Measurements from ENCODE around the gene GDF9.

The GDF9 gene

DNA sequence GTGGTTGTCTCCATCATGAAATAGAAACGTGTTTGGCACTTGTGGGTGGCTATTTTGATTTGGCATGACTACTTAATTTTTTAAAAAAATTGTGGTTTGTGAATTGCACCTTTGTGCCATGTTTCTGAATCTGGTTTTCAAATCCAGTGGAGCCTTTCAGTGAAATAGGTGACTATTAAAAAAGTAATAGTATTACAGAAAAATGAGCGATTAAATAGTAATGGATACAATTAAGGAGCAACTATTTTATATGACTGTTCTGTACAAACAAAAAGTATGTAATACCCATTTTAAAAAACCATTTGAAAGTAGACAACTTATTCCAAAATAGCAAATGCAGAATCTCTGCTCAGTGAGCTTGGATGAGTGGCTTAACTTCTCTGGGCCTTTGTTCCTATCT, 50.2 kb downstream of the GDF9 start:
- no peaks in the 10 kb centered on the region for H3K36me3 Mint-ChIP-seq (ENCODE audit: insufficient read depth)
- H3K4me3 Mint-ChIP-seq = no peak overlapping the region
- peaks cover 8 to 12% of the 10 kb centered on the region in 2 donors for H3K4me1 Mint-ChIP-seq (ENCODE audit: low read depth in 2 of 2)
- H3K27me3 Mint-ChIP-seq = peaks cover 24 to 41% of the 10 kb centered on the region in 2 donors
- H3K27ac Mint-ChIP-seq = no peak overlapping the region
- DNase-seq (no peak), ATAC-seq (replicated peaks) (no peak)
- H3K9me3 Mint-ChIP-seq = no peaks in the 10 kb centered on the region

DNA sequence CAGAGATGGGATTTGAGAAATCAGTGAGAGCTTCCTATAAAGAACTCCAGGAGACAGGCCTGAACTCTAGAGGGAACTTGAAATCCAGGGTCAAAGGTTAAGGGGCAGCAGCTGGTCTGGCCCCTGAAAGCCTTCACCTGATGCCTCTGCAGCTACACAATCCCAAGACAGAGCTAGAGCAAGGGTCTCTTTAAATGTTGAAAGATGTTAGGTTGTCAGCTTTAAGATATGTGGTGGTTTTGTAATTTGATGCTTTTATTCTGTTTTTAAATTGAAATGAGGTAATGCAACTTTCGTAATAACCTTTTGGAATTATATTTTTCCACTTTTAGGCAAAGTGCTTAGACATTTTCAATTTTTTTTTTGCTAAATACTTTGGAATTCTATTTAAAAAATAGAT, 50.8 kb downstream of the GDF9 start:
- Mint-ChIP-seq H3K27ac (no peak overlapping the region), H3K4me1 (ENCODE audit: low read depth in 2 of 2) (peaks cover 8 to 12% of the 10 kb centered on the region in 2 donors), H3K9me3 (no peaks in the 10 kb centered on the region), H3K36me3 (ENCODE audit: insufficient read depth) (no peaks in the 10 kb centered on the region), H3K4me3 (peak overlapping the region; percentile 40 to 66), H3K27me3 (peaks cover 30 to 45% of the 10 kb centered on the region in 2 donors)
- no peak for ATAC-seq (replicated peaks)
- no peak for DNase-seq

DNA sequence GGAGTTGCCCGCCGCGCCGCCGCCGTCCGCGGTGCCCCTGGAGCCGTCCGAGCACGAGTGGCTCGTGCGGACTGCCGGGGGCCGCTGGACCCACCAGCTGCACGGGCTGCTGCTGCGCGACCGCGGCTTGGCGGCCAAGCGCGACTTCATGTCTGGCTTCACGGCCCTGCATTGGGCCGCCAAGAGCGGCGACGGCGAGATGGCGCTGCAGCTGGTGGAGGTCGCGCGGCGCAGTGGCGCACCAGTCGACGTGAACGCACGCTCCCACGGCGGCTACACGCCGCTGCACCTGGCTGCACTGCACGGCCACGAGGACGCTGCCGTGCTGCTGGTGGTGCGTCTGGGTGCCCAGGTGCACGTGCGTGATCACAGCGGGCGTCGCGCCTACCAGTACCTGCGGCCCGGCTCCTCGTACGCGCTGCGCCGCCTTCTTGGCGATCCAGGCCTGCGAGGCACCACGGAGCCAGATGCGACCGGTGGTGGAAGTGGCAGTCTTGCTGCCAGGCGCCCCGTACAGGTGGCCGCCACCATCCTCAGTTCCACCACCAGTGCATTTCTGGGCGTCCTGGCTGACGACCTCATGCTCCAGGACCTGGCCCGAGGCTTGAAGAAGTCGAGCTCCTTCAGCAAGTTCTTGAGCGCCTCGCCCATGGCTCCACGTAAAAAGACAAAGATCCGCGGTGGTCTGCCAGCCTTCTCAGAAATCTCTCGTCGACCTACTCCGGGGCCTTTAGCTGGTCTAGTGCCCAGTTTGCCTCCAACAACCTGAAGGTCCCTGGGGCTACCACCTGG, 51.6 kb downstream of the GDF9 start:
- no peak for DNase-seq
- H3K9me3 Mint-ChIP-seq = no peaks in the 10 kb centered on the region
- H3K27me3 Mint-ChIP-seq = peaks cover 30 to 45% of the 10 kb centered on the region in 2 donors
- no peak for ATAC-seq (replicated peaks)
- peaks cover 4 to 8% of the 10 kb centered on the region in 2 donors for H3K4me1 Mint-ChIP-seq (ENCODE audit: low read depth in 2 of 2)
- no peak overlapping the region for H3K27ac Mint-ChIP-seq
- H3K4me3 Mint-ChIP-seq = peak overlapping the region; percentile 40 to 66
- H3K36me3 Mint-ChIP-seq (ENCODE audit: insufficient read depth) = no peaks in the 10 kb centered on the region

DNA sequence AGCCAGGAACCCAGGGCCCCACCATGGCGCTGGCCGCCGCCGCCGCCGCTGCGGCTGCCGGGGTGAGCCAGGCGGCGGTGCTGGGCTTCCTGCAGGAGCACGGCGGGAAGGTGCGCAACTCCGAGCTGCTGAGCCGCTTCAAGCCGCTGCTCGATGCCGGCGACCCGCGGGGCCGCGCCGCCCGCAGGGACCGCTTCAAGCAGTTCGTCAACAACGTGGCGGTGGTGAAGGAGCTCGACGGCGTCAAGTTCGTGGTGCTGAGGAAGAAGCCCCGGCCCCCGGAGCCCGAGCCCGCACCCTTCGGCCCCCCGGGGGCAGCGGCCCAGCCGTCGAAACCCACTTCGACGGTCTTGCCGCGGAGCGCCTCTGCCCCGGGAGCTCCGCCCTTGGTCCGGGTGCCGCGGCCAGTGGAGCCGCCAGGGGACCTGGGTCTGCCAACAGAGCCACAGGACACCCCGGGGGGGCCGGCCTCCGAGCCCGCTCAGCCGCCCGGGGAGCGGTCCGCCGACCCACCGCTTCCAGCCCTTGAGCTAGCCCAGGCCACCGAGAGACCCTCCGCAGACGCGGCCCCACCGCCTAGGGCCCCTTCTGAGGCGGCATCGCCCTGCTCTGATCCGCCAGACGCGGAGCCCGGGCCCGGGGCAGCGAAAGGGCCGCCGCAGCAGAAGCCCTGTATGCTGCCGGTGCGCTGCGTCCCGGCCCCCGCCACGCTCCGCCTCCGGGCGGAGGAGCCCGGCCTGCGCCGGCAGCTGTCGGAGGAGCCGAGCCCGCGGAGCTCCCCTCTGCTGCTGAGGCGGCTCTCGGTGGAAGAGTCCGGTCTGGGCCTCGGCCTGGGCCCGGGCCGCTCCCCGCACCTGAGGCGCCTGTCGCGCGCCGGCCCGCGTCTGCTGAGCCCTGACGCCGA, 52.4 kb downstream of the GDF9 start:
- Mint-ChIP-seq H3K27me3 (peaks cover 38 to 45% of the 10 kb centered on the region in 2 donors), H3K9me3 (no peaks in the 10 kb centered on the region), H3K36me3 (ENCODE audit: insufficient read depth) (no peaks in the 10 kb centered on the region), H3K4me1 (ENCODE audit: low read depth in 2 of 2) (peaks cover 4 to 8% of the 10 kb centered on the region in 2 donors), H3K27ac (no peak overlapping the region), H3K4me3 (peak overlapping the region in 1 of 2 donors; percentile 13)
- peak; percentile 21 to 23 (median 23) for DNase-seq
- ATAC-seq (replicated peaks) = peak; percentile 74

DNA sequence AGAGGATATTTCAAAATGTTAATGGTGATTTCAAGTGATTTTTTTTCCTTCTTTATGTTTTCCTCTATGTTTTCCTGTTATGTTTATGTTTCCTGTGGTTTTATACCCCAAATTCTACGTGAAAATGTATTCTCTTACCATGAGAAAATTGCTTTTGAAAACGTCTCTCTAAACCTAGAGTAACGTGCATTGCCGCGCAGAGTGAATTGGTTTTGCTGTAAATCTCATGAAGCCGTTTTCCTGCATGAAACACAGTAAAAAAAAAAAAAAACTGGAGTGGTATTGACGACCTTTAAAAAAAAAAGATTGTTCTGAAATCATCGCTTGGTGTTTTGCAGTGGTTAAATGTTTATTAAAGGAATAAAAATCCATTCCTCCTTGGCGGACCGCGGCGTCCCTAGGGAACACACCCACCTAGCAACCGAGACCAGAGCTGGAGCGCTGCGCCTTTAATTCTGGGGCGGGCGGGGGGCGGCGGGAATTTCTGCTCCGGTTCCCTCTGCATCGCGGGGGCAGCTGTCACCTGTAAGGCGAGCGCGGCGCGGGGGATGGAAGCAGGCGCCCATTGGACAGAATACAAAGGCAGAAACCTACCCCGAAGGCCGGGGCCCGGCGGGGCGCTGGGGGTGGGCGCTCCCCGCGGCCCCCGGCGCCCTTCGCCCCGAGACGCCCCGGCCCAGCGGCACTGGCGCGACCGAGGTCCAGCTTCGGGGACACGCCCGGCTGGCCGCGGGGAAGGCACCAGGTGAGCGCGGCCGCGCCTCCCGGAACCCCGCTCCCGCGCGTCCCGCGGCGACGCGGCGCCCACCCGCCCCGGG, 53.3 kb downstream of the GDF9 start, which contains the start of gene SOWAHA:
Gene SOWAHA, plus strand, starts transcription at position 522 of the 818 bp plus-strand sequence. CDS start 320 bp downstream, outside the sequence.
- ATAC-seq (replicated peaks) (peak; percentile 39), DNase-seq (no peak)
- peak within 1 kb of the TSS; percentile 76 to 77 for H3K4me3 Mint-ChIP-seq
- no peaks in the 10 kb centered on the region for H3K9me3 Mint-ChIP-seq
- H3K27ac Mint-ChIP-seq = no peak within 1 kb of the TSS
- no peaks in the 10 kb centered on the region for H3K36me3 Mint-ChIP-seq (ENCODE audit: insufficient read depth)
- H3K27me3 Mint-ChIP-seq = peaks cover 43 to 47% of the 10 kb centered on the region in 2 donors
- peaks cover 4 to 8% of the 10 kb centered on the region in 2 donors for H3K4me1 Mint-ChIP-seq (ENCODE audit: low read depth in 2 of 2)

DNA sequence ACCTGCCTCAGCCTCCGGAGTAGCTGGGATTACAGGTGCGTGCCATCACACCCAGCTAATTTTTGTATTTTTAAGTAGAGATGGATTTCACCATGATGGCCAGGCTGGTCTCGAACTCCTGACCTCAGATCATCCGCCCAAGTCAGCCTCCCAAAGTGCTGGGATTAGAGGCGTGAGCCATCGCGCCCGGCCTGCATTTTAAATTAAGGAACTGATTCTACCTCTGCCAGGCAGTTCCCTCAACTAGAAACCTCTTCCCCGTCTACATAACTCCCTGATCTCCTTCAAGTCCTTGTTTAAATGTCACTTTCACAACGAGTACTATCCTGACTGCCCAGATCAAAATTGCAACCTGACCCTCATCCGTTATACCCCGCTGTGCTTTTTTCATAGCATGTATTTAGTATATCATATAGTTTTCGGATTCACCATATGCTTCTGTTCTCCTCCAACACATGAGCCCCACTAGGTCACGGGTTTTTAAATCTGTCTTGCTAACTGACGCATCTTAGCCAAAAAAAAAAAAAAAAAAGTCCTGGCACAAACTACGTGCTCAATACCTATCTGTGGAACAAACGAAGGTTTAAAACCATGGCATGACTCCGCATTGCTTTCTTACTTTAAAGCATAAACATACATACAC, 54.0 kb downstream of the GDF9 start:
- ATAC-seq (replicated peaks) (no peak), DNase-seq (no peak)
- no peaks in the 10 kb centered on the region for H3K9me3 Mint-ChIP-seq
- peak overlapping the region; percentile 76 to 77 for H3K4me3 Mint-ChIP-seq
- H3K36me3 Mint-ChIP-seq (ENCODE audit: insufficient read depth) = no peaks in the 10 kb centered on the region
- H3K4me1 Mint-ChIP-seq (ENCODE audit: low read depth in 2 of 2) = peaks cover 4 to 8% of the 10 kb centered on the region in 2 donors
- H3K27ac Mint-ChIP-seq = no peak overlapping the region
- H3K27me3 Mint-ChIP-seq = peaks cover 43 to 53% of the 10 kb centered on the region in 2 donors

All from effector memory CD8-positive, alpha-beta T cell (primary cell).